ENCODE data around the gene SLC25A14. TPM values are rescaled to one million over a fixed set of nuclear protein-coding genes. Genes with fewer than 3 reads are reported as not detected.

SLC25A14 gene
- total RNA-seq, 1 donor from 2014 or later: 17.4 TPM

- H3K27ac Mint-ChIP-seq (ENCODE audit: unreplicated experiment): no peak overlapping the region
- no peak overlapping the region for H3K4me3 Mint-ChIP-seq (ENCODE audit: unreplicated experiment)
- DNase-seq (ENCODE audit: low read depth): no peak
- no peak overlapping the region for H3K4me2 ChIP-seq (ENCODE audit: low read length)
- no peak overlapping the region for H3K27ac ChIP-seq (ENCODE audit: low read depth, low read length)
- H4K20me1 ChIP-seq (ENCODE audit: insufficient read depth, low read length): no peaks in the 10 kb centered on the region
- no peak for FAIRE-seq
- no peaks in the 10 kb centered on the region for H3K9me3 ChIP-seq (ENCODE audit: insufficient read depth, low read depth, low read length)
- no peak for TF ChIP-seq CTCF (IDR thresholded peaks at IDR 0.05; ENCODE audit: insufficient read depth, low read depth, low read length)
- no peak for TF ChIP-seq EZH2 (IDR thresholded peaks at IDR 0.05; ENCODE audit: insufficient read depth, low read length)
- H3K4me3 ChIP-seq (ENCODE audit: insufficient read depth, low read depth, low read length): no peak overlapping the region
- no peaks in the 10 kb centered on the region for H3K9me3 Mint-ChIP-seq (ENCODE audit: unreplicated experiment)
- H3K4me1 Mint-ChIP-seq (ENCODE audit: low read depth, unreplicated experiment): no peaks in the 10 kb centered on the region
- H3K36me3 Mint-ChIP-seq (ENCODE audit: low read depth, unreplicated experiment): no peaks in the 10 kb centered on the region
- H2AFZ ChIP-seq (ENCODE audit: low read depth, low read length): no peak overlapping the region
- no peak overlapping the region for H3K9ac ChIP-seq (ENCODE audit: low read length)
- no peaks in the 10 kb centered on the region for H3K36me3 ChIP-seq (ENCODE audit: insufficient read depth, low read length)
- no peaks in the 10 kb centered on the region for H3K79me2 ChIP-seq (ENCODE audit: insufficient read depth, low read length)
- no peaks in the 10 kb centered on the region for H3K27me3 Mint-ChIP-seq (ENCODE audit: low read depth, unreplicated experiment)
- H3K4me1 ChIP-seq (ENCODE audit: insufficient read depth, low read length): no peaks in the 10 kb centered on the region
- no peaks in the 10 kb centered on the region for H3K27me3 ChIP-seq (ENCODE audit: insufficient read depth, low read length)
Observed at GRCh38 chrX:130418066-130418465, 78.3 kb downstream of the SLC25A14 start.

GRCh38 chrX:130418740-130419139 lies 79.0 kb downstream of the SLC25A14 start:
- Mint-ChIP-seq H3K36me3 (ENCODE audit: low read depth, unreplicated experiment) (no peaks in the 10 kb centered on the region), H3K4me1 (ENCODE audit: low read depth, unreplicated experiment) (no peaks in the 10 kb centered on the region), H3K9me3 (ENCODE audit: unreplicated experiment) (peaks cover 3% of the 10 kb centered on the region), H3K4me3 (ENCODE audit: unreplicated experiment) (no peak overlapping the region), H3K27ac (ENCODE audit: unreplicated experiment) (no peak overlapping the region), H3K27me3 (ENCODE audit: low read depth, unreplicated experiment) (no peaks in the 10 kb centered on the region)
- Histone ChIP-seq H3K4me3 (ENCODE audit: insufficient read depth, low read depth, low read length) (no peak overlapping the region), H4K20me1 (ENCODE audit: insufficient read depth, low read length) (no peaks in the 10 kb centered on the region), H3K9me3 (ENCODE audit: insufficient read depth, low read depth, low read length) (no peaks in the 10 kb centered on the region), H3K79me2 (ENCODE audit: insufficient read depth, low read length) (no peaks in the 10 kb centered on the region), H3K27me3 (ENCODE audit: insufficient read depth, low read length) (no peaks in the 10 kb centered on the region), H3K4me2 (ENCODE audit: low read length) (no peak overlapping the region), H2AFZ (ENCODE audit: low read depth, low read length) (no peak overlapping the region), H3K27ac (ENCODE audit: low read depth, low read length) (no peak overlapping the region), H3K4me1 (ENCODE audit: insufficient read depth, low read length) (no peaks in the 10 kb centered on the region), H3K9ac (ENCODE audit: low read length) (no peak overlapping the region), H3K36me3 (ENCODE audit: insufficient read depth, low read length) (no peaks in the 10 kb centered on the region)
- DNase-seq (ENCODE audit: low read depth) (no peak), FAIRE-seq (no peak)
- TF ChIP-seq CTCF (IDR thresholded peaks at IDR 0.05; ENCODE audit: insufficient read depth, low read depth, low read length) (no peak), EZH2 (IDR thresholded peaks at IDR 0.05; ENCODE audit: insufficient read depth, low read length) (no peak)

GRCh38 chrX:130419263-130419662 lies 79.5 kb downstream of the SLC25A14 start:
- Mint-ChIP-seq H3K4me1 (ENCODE audit: low read depth, unreplicated experiment) (no peaks in the 10 kb centered on the region), H3K36me3 (ENCODE audit: low read depth, unreplicated experiment) (no peaks in the 10 kb centered on the region), H3K27me3 (ENCODE audit: low read depth, unreplicated experiment) (no peaks in the 10 kb centered on the region), H3K9me3 (ENCODE audit: unreplicated experiment) (peaks cover 3% of the 10 kb centered on the region), H3K4me3 (ENCODE audit: unreplicated experiment) (no peak overlapping the region), H3K27ac (ENCODE audit: unreplicated experiment) (no peak overlapping the region)
- H3K27ac ChIP-seq (ENCODE audit: low read depth, low read length): no peak overlapping the region
- no peaks in the 10 kb centered on the region for H3K4me1 ChIP-seq (ENCODE audit: insufficient read depth, low read length)
- TF ChIP-seq CTCF (IDR thresholded peaks at IDR 0.05; ENCODE audit: insufficient read depth, low read depth, low read length) (no peak), EZH2 (IDR thresholded peaks at IDR 0.05; ENCODE audit: insufficient read depth, low read length) (no peak)
- H3K79me2 ChIP-seq (ENCODE audit: insufficient read depth, low read length): no peaks in the 10 kb centered on the region
- H4K20me1 ChIP-seq (ENCODE audit: insufficient read depth, low read length): no peaks in the 10 kb centered on the region
- FAIRE-seq: peak; percentile 95
- H3K4me2 ChIP-seq (ENCODE audit: low read length): no peak overlapping the region
- no peaks in the 10 kb centered on the region for H3K36me3 ChIP-seq (ENCODE audit: insufficient read depth, low read length)
- no peak overlapping the region for H3K9ac ChIP-seq (ENCODE audit: low read length)
- H3K4me3 ChIP-seq (ENCODE audit: insufficient read depth, low read depth, low read length): no peak overlapping the region
- no peaks in the 10 kb centered on the region for H3K27me3 ChIP-seq (ENCODE audit: insufficient read depth, low read length)
- H2AFZ ChIP-seq (ENCODE audit: low read depth, low read length): no peak overlapping the region
- no peak for DNase-seq (ENCODE audit: low read depth)
- H3K9me3 ChIP-seq (ENCODE audit: insufficient read depth, low read depth, low read length): no peaks in the 10 kb centered on the region

Other genes with a start within 250 kb of the SLC25A14 start
- 30.5 and 31.2 TPM in 2 replicates for gene ELF4, start 229.4 kb upstream of the SLC25A14 start, total RNA-seq
- 38.1 and 39.6 TPM in 2 replicates for gene AIFM1, start 174.1 kb upstream of the SLC25A14 start, total RNA-seq
- 1.7 and 1.9 TPM in 2 replicates for gene RAB33A, start 168.0 kb upstream of the SLC25A14 start, total RNA-seq
- 7.3 and 7.8 TPM in 2 replicates for gene ZNF280C, start 71.0 kb upstream of the SLC25A14 start, total RNA-seq
- gene GPR119, start 45.8 kb downstream of the SLC25A14 start, total RNA-seq: not detected in 2 replicates
- gene RBMX2, start 62.1 kb downstream of the SLC25A14 start, total RNA-seq: 19.7 TPM in 2 replicates

Measured in astrocyte (in vitro differentiated cells and primary cell).